Measurements from ENCODE around the gene C1QTNF2. TPM values are rescaled to one million over a fixed set of nuclear protein-coding genes. Genes with fewer than 3 reads are reported as not detected.

Gene C1QTNF2
- total and polyA plus RNA-seq, 7 donors: 0.85 to 2.5 (median 1.1) TPM; not detected in 2

- H3K4me1 ChIP-seq: peaks cover 0 to 25% (median 9%) of the 10 kb centered on the region in 4 donors
- DNase-seq: no peak
- H3K9me3 ChIP-seq: peaks cover 0 to 10% (median 3%) of the 10 kb centered on the region in 4 donors
- intact Hi-C loops (cut with DNase I): no loop called here
- no peak overlapping the region for H3K27ac ChIP-seq
- no peak overlapping the region for H3K4me3 ChIP-seq
- WGBS, 2 donors: 67 to 77% methylated on average over 8 of the region's 8 CpGs
- no peaks in the 10 kb centered on the region for H3K36me3 ChIP-seq
- TF ChIP-seq POLR2A (IDR thresholded peaks at IDR 0.05) (no peak), EP300 (IDR thresholded peaks at IDR 0.05) (no peak), POLR2AphosphoS5 (IDR thresholded peaks at IDR 0.05) (no peak), CTCF (IDR thresholded peaks at IDR 0.05) (peak in 1 of 4 experiments; percentile 31)
- no peaks in the 10 kb centered on the region for H3K27me3 ChIP-seq
These were observed 20.6 kb upstream of the C1QTNF2 start for GRCh38 chr5:160390787-160391696.

GRCh38 chr5:160387445-160387844 is 17.0 kb upstream of the C1QTNF2 start:
- DNase-seq: no peak
- 95 to 97% methylated on average over 1 of the region's 1 CpG for WGBS, 2 donors
- H3K4me1 ChIP-seq: peaks cover 0 to 5% (median 0%) of the 10 kb centered on the region in 4 donors
- intact Hi-C loops (cut with DNase I): no loop called here
- no peak for TF ChIP-seq EP300 (IDR thresholded peaks at IDR 0.05)
- no peak for TF ChIP-seq CTCF (IDR thresholded peaks at IDR 0.05)
- no peak for TF ChIP-seq POLR2A (IDR thresholded peaks at IDR 0.05)
- no peak for TF ChIP-seq POLR2AphosphoS5 (IDR thresholded peaks at IDR 0.05)
- no peaks in the 10 kb centered on the region for H3K27me3 ChIP-seq
- no peak overlapping the region for H3K27ac ChIP-seq
- H3K36me3 ChIP-seq: no peaks in the 10 kb centered on the region
- peaks cover 0 to 10% (median 3%) of the 10 kb centered on the region in 4 donors for H3K9me3 ChIP-seq
- H3K4me3 ChIP-seq: no peak overlapping the region

- Histone ChIP-seq H3K27ac (no peak overlapping the region), H3K4me1 (no peaks in the 10 kb centered on the region), H3K4me3 (no peak overlapping the region), H3K36me3 (no peaks in the 10 kb centered on the region), H3K9me3 (peaks cover 0 to 10% (median 3%) of the 10 kb centered on the region in 4 donors), H3K27me3 (no peaks in the 10 kb centered on the region)
- TF ChIP-seq POLR2A (IDR thresholded peaks at IDR 0.05) (no peak), CTCF (IDR thresholded peaks at IDR 0.05) (no peak), POLR2AphosphoS5 (IDR thresholded peaks at IDR 0.05) (no peak), EP300 (IDR thresholded peaks at IDR 0.05) (no peak)
- DNase-seq: no peak
- intact Hi-C loops (cut with DNase I): no loop called here
These were observed 15.1 kb upstream of the C1QTNF2 start for GRCh38 chr5:160385496-160385895.

GRCh38 chr5:160384681-160385080 is 14.3 kb upstream of the C1QTNF2 start:
- Histone ChIP-seq H3K4me1 (no peaks in the 10 kb centered on the region), H3K27ac (no peak overlapping the region), H3K27me3 (no peaks in the 10 kb centered on the region), H3K36me3 (no peaks in the 10 kb centered on the region), H3K9me3 (peaks cover 0 to 10% (median 3%) of the 10 kb centered on the region in 4 donors), H3K4me3 (no peak overlapping the region)
- 91 to 100% methylated on average over 1 of the region's 1 CpG for WGBS, 2 donors
- intact Hi-C loops (cut with DNase I): no loop called here
- DNase-seq: no peak
- no peak for TF ChIP-seq EP300 (IDR thresholded peaks at IDR 0.05)
- no peak for TF ChIP-seq POLR2A (IDR thresholded peaks at IDR 0.05)
- no peak for TF ChIP-seq CTCF (IDR thresholded peaks at IDR 0.05)
- no peak for TF ChIP-seq POLR2AphosphoS5 (IDR thresholded peaks at IDR 0.05)
